OCI-LY1 (cell line): ENCODE data around the gene CLUH.

Experiments
- H2AFZ ChIP-seq: fragments of 200-600 bp; sonication (generic), shearing (Covaris generic); 2 replicates; pipeline ENCODE4 v1.6.0; 2014; ENCODE audit warnings: antibody characterized with exemption, mild to moderate bottlenecking, low read length
- H3F3A ChIP-seq: fragments of 200-600 bp; sonication (generic), shearing (Covaris generic); 2 replicates; pipeline ENCODE4 v1.6.0; 2014; ENCODE audit warnings: mild to moderate bottlenecking, antibody characterized with exemption, low read length, moderate library complexity; ENCODE audit not compliant: insufficient read depth
- H3K27ac ChIP-seq: fragments of 200-600 bp; sonication (generic); 2 replicates; pipeline ENCODE4 v1.5.1; 2014; ENCODE audit warnings: low read length, mixed run types, mild to moderate bottlenecking, low read depth; ENCODE audit not compliant: poor library complexity, severe bottlenecking
- H3K27me3 ChIP-seq: fragments of 200-600 bp; sonication (generic); 2 replicates; pipeline ENCODE4 v1.6.0; 2014; ENCODE audit warnings: antibody characterized with exemption, mild to moderate bottlenecking, low read length, moderate library complexity; ENCODE audit not compliant: insufficient read depth
- H3K36me3 ChIP-seq: fragments of 200-600 bp; sonication (generic); 2 replicates; pipeline ENCODE4 v1.6.1; 2014; ENCODE audit warnings: mild to moderate bottlenecking, antibody characterized with exemption, low read length, moderate library complexity, mixed read lengths; ENCODE audit not compliant: insufficient read depth
- H3K4me1 ChIP-seq: fragments of 200-600 bp; sonication (generic); 2 replicates; pipeline ENCODE4 v1.5.1; 2014; ENCODE audit warnings: mild to moderate bottlenecking, low read length, moderate library complexity; ENCODE audit not compliant: insufficient read depth, severe bottlenecking
- H3K4me2 ChIP-seq: fragments of 200-600 bp; sonication (generic), shearing (Covaris generic); 2 replicates; pipeline ENCODE4 v1.6.1; 2014; ENCODE audit warnings: low read length
- H3K4me3 ChIP-seq: fragments of 200-600 bp; sonication (generic); 2 replicates; pipeline ENCODE4 v1.5.1; 2014; ENCODE audit warnings: low read length, low read depth, mild to moderate bottlenecking, mixed read lengths; ENCODE audit not compliant: poor library complexity, severe bottlenecking
- H3K79me2 ChIP-seq: fragments of 200-600 bp; shearing (Covaris generic); 2 replicates; pipeline ENCODE4 v1.6.1; 2016; ENCODE audit warnings: mixed run types, low read length, mixed read lengths; ENCODE audit not compliant: insufficient read depth
- H3K9ac ChIP-seq: fragments of 200-600 bp; sonication (generic), shearing (Covaris generic); 2 replicates; pipeline ENCODE4 v1.6.1; 2014; ENCODE audit warnings: mild to moderate bottlenecking, low read length, mixed read lengths
- H3K9me2 ChIP-seq: fragments of 200-600 bp; sonication (generic), shearing (Covaris generic); 2 replicates; pipeline ENCODE4 v1.6.1; 2014; ENCODE audit warnings: low read depth, mild to moderate bottlenecking, low read length, mixed read lengths
- H3K9me3 ChIP-seq: fragments of 200-600 bp; shearing (Covaris generic); 2 replicates; pipeline ENCODE4 v1.6.1; 2014; ENCODE audit warnings: low read length, mixed read lengths
- H4K20me1 ChIP-seq: fragments of 200-600 bp; sonication (generic), shearing (Covaris generic); 2 replicates; pipeline ENCODE4 v1.6.0; 2016; ENCODE audit warnings: mild to moderate bottlenecking, low read length; ENCODE audit not compliant: insufficient read depth
- CTCF ChIP-seq: fragments of 200-600 bp; sonication (generic), shearing (Covaris generic); IDR thresholded peaks from 2 replicates; pipeline ENCODE4 v1.5.1; 2017; ENCODE audit warnings: mild to moderate bottlenecking, antibody characterized with exemption, low read length, moderate library complexity, mixed read lengths
- EZH2 ChIP-seq: fragments of 200-600 bp; sonication (generic), shearing (Covaris generic); IDR thresholded peaks from 2 replicates; pipeline ENCODE4 v1.8.0; 2017; ENCODE audit warnings: borderline replicate concordance, mixed run types, mild to moderate bottlenecking, antibody characterized with exemption, low read length, moderate library complexity, mixed read lengths

CLUH gene

GRCh38 chr17:2710803-2711607 is 559 bp downstream of the CLUH start:
- Histone ChIP-seq H3K4me1 (peaks cover 42% of the 10 kb centered on the region), H3K9ac (peak overlapping the region; percentile 93), H4K20me1 (no peaks in the 10 kb centered on the region), H3K9me3 (no peaks in the 10 kb centered on the region), H3K9me2 (no peaks in the 10 kb centered on the region), H3K4me2 (peak overlapping the region; percentile 88), H3K36me3 (0 out of 2 replicates have a peak, but pooled peaks cover 5% of the 10 kb centered on the region), H3K27me3 (no peaks in the 10 kb centered on the region), H3F3A (no peaks in the 10 kb centered on the region), H3K27ac (peak overlapping the region; percentile 70), H2AFZ (no peak overlapping the region), H3K4me3 (peak overlapping the region; percentile 99), H3K79me2 (peaks cover 52% of the 10 kb centered on the region)
- no peak for TF ChIP-seq CTCF
- TF ChIP-seq EZH2 = no peak

- no peaks in the 10 kb centered on the region for H3F3A ChIP-seq
- no peaks in the 10 kb centered on the region for H3K9me3 ChIP-seq
- 0 out of 2 replicates have a peak, but pooled peaks cover 5% of the 10 kb centered on the region for H3K36me3 ChIP-seq
- peak overlapping the region; percentile 93 for H3K9ac ChIP-seq
- H3K27ac ChIP-seq = peak overlapping the region; percentile 70
- TF ChIP-seq EZH2 = no peak
- no peak for TF ChIP-seq CTCF
- peaks cover 59% of the 10 kb centered on the region for H3K79me2 ChIP-seq
- H3K4me2 ChIP-seq = peak overlapping the region; percentile 88
- no peaks in the 10 kb centered on the region for H4K20me1 ChIP-seq
- no peaks in the 10 kb centered on the region for H3K9me2 ChIP-seq
- no peaks in the 10 kb centered on the region for H3K27me3 ChIP-seq
- no peak overlapping the region for H2AFZ ChIP-seq
- peak overlapping the region; percentile 99 for H3K4me3 ChIP-seq
- H3K4me1 ChIP-seq = peaks cover 42% of the 10 kb centered on the region
Observed at GRCh38 chr17:2710071-2710802, 1.3 kb downstream of the CLUH start.

- no peak overlapping the region for H2AFZ ChIP-seq
- H3K79me2 ChIP-seq = peaks cover 60% of the 10 kb centered on the region
- no peaks in the 10 kb centered on the region for H3K9me2 ChIP-seq
- no peaks in the 10 kb centered on the region for H4K20me1 ChIP-seq
- peaks cover 42% of the 10 kb centered on the region for H3K4me1 ChIP-seq
- H3K4me2 ChIP-seq = peak overlapping the region; percentile 88
- peak overlapping the region; percentile 93 for H3K9ac ChIP-seq
- no peaks in the 10 kb centered on the region for H3K9me3 ChIP-seq
- no peaks in the 10 kb centered on the region for H3F3A ChIP-seq
- no peaks in the 10 kb centered on the region for H3K27me3 ChIP-seq
- H3K4me3 ChIP-seq = peak overlapping the region; percentile 99
- peak overlapping the region; percentile 70 for H3K27ac ChIP-seq
- TF ChIP-seq CTCF (no peak), EZH2 (no peak)
- H3K36me3 ChIP-seq = peaks cover 12% of the 10 kb centered on the region; the same call in 1 of the 2 replicates
Observed at GRCh38 chr17:2709183-2709661, 2.3 kb downstream of the CLUH start.
